Activated T-helper 17 cell treated with anti-CD3 and anti-CD28 coated beads, Interleukin-2, amount 50 U/mL, for 72 hours (primary cell): ENCODE measurements around the gene C1QTNF8. TPM values are rescaled to one million over a fixed set of nuclear protein-coding genes. Genes with fewer than 3 reads are reported as not detected.

Source experiments
- ATAC-seq: fragments of 150-1000 bp; cut with Tn5 transposase; replicated peaks from 2 replicates; pipeline ENCODE4 v1.10.0; 2021; ENCODE audit warnings: mild to moderate bottlenecking, moderate library complexity
- H3K27ac Mint-ChIP-seq: one replicate; pipeline ENCODE4 v1.8.0; 2022; ENCODE audit warnings: mixed read lengths
- H3K27me3 Mint-ChIP-seq: one replicate; pipeline ENCODE4 v1.8.0; 2022; ENCODE audit warnings: mixed read lengths
- H3K36me3 Mint-ChIP-seq: one replicate; pipeline ENCODE4 v1.8.0; 2022; ENCODE audit warnings: low read depth, mild to moderate bottlenecking, mixed read lengths
- H3K4me1 Mint-ChIP-seq: one replicate; pipeline ENCODE4 v1.8.0; 2022; ENCODE audit warnings: mixed read lengths
- H3K4me3 Mint-ChIP-seq: one replicate; pipeline ENCODE4 v1.8.0; 2022; ENCODE audit warnings: mild to moderate bottlenecking, mixed read lengths
- H3K9me3 Mint-ChIP-seq: one replicate; pipeline ENCODE4 v1.8.0; 2022; ENCODE audit warnings: mixed read lengths
- total RNA-seq, 2 donors: library from RNA; stranded (reverse); gene quantifications; one replicate each; pipeline ENCODE4 v1.2.3, GENCODE V29; 2022

The C1QTNF8 gene
- total RNA-seq, 2 donors from 2014 or later = not detected

DNA sequence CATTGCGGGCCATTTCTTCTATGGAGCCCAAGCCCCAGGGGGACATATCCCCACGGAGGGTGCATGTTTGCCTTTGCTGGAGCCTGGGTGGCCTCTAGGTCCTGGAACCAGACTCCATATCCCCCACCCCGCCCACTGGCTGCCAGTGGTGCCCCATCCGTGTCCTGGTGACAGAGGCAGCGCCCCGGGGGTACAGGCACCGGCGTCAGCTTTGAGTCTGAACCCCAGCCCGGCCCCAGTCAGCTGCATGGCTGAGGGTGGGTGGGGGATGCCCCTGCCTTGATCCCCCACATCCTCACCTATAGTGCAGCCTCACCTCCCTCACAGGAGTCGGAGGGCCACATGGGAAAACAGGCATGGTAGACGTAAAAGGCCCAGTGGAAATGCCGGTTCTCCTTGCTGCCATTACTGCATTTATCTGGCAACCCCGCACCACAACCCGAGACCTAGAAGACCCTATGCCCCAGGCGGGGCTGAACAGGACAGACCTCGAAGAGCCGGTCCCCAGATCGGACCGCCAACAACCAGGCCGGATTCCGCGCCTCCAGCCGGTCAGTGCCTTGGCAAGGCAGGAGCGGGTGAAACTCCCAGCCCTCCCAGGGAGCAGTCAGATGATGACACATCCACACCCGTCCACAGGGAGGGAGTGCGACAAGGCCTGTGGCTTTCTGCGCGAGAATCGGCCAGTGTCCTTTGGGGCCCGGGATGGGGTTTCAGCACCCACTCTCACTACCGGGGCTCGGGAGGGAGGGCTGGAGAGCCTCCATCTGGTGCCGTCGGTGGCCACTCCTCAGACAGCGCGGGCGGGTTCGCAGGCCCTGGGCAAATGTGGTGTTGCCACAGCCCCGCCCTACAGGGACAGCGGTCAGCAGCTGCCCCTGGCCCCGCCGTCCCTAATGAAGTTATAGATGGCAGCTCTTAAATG is 35.4 kb downstream of the C1QTNF8 start:
- Mint-ChIP-seq H3K27me3 (peaks cover 14% of the 10 kb centered on the region), H3K4me3 (no peak overlapping the region), H3K36me3 (no peaks in the 10 kb centered on the region), H3K27ac (no peak overlapping the region), H3K4me1 (no peaks in the 10 kb centered on the region), H3K9me3 (no peaks in the 10 kb centered on the region)
- ATAC-seq = no peak

DNA sequence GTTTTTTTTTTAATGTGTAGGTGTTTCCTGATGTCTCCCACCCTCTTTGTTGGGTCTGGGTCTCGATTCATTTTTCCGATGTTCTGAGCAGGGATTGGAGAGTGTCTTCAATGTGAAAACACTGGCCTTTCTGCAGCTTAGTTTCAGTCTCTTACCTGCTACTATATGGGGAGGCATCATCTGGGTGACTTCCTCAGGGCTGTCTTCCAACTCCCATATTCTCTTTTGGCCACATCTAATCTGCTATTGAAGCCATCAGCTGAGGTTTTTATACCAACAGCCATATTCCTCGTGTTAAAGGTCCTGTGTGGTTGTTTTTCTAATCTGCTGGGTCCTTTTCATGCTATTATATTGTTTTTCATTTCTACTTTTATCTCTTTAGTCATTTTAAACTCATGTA is 36.7 kb downstream of the C1QTNF8 start:
- no peak for ATAC-seq
- Mint-ChIP-seq H3K4me1 (no peaks in the 10 kb centered on the region), H3K9me3 (no peaks in the 10 kb centered on the region), H3K27me3 (peaks cover 7% of the 10 kb centered on the region), H3K27ac (no peak overlapping the region), H3K4me3 (no peak overlapping the region), H3K36me3 (no peaks in the 10 kb centered on the region)

DNA sequence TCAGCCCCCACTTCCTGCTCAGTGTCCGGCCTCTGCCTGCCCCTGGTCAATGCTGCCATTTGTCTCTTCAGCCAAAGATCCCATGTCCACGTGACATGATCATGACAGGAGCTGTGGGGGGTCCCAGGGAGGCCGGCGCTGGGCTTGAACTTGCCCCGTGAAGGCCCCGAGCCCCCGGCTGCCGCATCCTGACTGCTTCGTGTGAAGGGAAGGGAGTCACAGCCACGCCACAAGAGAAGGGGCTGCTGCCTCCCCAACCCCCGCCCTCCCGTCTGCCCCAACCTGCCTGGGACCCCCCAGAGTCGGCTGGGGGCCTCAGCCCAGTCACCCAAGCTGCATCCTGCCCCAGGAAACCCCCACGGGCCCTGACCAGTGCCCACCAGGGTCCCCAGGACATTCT is 37.8 kb downstream of the C1QTNF8 start:
- no peaks in the 10 kb centered on the region for H3K36me3 Mint-ChIP-seq
- H3K9me3 Mint-ChIP-seq = no peaks in the 10 kb centered on the region
- no peak overlapping the region for H3K27ac Mint-ChIP-seq
- peaks cover 4% of the 10 kb centered on the region for H3K27me3 Mint-ChIP-seq
- H3K4me3 Mint-ChIP-seq = no peak overlapping the region
- ATAC-seq = no peak
- H3K4me1 Mint-ChIP-seq = no peaks in the 10 kb centered on the region

DNA sequence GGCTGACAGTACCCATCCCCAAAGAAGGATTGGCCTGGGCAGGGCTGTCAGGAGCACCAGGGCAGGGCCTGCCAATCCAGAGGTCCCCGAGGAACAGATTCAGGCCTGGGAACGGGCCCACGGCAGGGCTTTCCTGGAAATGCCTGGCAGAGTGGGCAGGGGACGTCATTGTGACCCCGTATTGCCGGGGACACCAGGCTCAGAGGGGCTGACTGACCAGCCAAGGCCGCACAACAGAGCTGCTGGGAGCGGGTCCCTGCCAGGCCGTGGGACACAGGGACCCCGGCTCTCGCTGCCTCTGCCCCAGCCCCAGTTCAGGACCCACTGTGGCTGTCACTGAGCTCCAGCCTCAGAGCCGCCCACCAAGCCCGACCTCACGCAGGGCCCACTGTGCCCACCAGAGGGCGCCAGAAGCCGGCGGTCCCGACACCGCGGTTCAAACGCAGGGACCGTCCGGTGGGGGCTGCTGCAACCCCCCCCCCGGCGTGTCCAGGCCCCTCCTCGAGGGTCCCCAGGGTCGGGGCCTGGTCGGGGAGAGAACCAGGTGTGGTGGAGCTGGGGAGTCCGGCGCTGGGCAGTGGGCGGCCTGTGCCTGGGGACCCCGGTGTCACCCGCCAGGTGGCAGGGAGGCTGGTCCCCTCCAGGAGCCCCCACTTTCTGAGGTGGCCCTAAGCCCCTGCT is 38.7 kb downstream of the C1QTNF8 start:
- ATAC-seq = peak; percentile 64
- H3K4me3 Mint-ChIP-seq = no peak overlapping the region
- no peaks in the 10 kb centered on the region for H3K36me3 Mint-ChIP-seq
- no peak overlapping the region for H3K27ac Mint-ChIP-seq
- H3K9me3 Mint-ChIP-seq = no peaks in the 10 kb centered on the region
- H3K4me1 Mint-ChIP-seq = no peaks in the 10 kb centered on the region
- peaks cover 4% of the 10 kb centered on the region for H3K27me3 Mint-ChIP-seq

DNA sequence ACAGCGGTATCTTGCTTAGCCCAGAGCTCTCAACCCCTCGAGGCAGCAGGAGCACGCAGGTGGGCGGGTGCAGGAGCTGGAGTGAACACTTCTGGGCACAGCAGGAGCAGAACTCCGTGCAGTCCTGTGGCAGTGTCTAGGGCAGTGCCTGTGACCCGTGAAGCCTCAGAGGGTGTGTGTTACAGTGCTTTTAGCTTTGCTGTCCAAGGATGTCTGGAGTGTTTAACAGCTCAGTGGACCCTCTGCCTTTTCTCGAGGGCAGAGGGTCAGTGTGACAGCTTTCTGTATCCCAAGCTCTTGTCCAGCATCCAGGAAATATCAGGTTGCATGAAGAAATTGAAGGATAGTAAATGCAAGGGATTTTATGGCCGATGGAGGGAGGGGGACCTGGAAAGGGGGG is 39.8 kb downstream of the C1QTNF8 start:
- no peak overlapping the region for H3K27ac Mint-ChIP-seq
- no peaks in the 10 kb centered on the region for H3K4me1 Mint-ChIP-seq
- ATAC-seq = no peak
- peaks cover 4% of the 10 kb centered on the region for H3K27me3 Mint-ChIP-seq
- H3K9me3 Mint-ChIP-seq = no peaks in the 10 kb centered on the region
- no peak overlapping the region for H3K4me3 Mint-ChIP-seq
- H3K36me3 Mint-ChIP-seq = no peaks in the 10 kb centered on the region

DNA sequence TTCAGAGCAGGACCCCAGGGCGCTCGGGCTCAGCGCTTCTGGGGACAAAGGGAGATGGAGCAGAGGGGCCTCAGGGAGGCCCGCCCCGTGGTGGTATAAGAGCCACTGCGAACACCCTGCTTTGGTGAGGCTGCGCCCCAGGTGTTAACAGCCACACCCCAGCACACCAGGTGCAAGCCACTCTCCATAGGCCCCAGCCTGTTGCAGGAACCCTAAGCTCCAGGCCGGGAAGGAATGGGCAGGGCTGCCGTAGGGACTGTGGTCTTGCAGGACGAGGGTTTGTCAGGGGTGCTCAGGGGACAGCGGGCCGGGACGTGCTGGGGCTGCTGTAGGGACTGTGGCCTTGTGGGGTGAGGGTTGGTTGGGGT is 40.5 kb downstream of the C1QTNF8 start:
- no peaks in the 10 kb centered on the region for H3K36me3 Mint-ChIP-seq
- no peak overlapping the region for H3K4me3 Mint-ChIP-seq
- no peak for ATAC-seq
- H3K27ac Mint-ChIP-seq = no peak overlapping the region
- H3K4me1 Mint-ChIP-seq = no peaks in the 10 kb centered on the region
- peaks cover 4% of the 10 kb centered on the region for H3K27me3 Mint-ChIP-seq
- no peaks in the 10 kb centered on the region for H3K9me3 Mint-ChIP-seq

DNA sequence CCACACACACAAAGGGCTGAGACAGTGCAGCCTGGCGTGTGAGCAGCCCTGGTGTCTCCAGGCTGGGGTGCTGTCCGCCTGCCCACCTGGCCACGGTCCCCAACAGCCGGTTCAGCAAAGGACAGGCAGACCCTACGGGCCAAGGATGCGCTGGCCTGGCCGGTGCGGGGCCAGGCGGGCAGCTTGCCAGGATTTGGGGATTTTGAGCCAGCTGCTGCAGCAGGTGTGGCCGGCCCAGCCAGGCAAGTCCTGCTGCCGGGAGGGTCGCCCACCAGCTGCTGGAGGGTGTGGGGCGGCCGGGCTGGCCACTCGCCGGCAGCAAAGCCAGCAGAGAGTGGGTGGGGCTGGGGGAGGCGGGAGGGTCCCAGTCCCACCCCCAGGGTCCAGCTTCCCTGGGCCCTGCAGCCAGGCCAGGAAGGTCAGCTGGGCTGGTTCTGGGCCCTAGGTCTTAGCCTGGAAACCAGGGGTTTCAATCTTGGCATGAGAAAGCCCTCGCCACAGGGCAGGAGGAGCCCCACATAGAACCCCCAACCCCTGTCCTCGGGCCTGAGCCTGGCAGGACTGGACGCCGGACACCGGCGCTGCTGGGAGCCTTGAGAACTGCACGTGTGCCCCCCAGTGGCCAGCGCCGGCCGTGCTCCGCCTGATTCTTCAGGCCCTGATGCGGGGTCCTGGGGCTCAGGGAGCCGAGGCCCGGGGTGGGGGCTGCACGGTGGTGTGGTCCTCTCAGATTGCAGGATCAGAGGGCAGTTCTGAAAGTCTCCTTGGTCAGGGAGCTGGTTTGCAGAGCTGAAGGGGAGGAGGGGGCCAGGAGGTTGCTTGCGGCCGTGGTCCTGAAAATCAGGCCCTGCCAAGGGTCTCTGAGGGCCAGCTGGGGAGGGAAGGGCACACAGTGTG is 41.1 kb downstream of the C1QTNF8 start:
- H3K27ac Mint-ChIP-seq = no peak overlapping the region
- no peaks in the 10 kb centered on the region for H3K36me3 Mint-ChIP-seq
- peak; percentile 59 for ATAC-seq
- H3K27me3 Mint-ChIP-seq = peaks cover 4% of the 10 kb centered on the region
- no peak overlapping the region for H3K4me3 Mint-ChIP-seq
- no peaks in the 10 kb centered on the region for H3K9me3 Mint-ChIP-seq
- no peaks in the 10 kb centered on the region for H3K4me1 Mint-ChIP-seq

DNA sequence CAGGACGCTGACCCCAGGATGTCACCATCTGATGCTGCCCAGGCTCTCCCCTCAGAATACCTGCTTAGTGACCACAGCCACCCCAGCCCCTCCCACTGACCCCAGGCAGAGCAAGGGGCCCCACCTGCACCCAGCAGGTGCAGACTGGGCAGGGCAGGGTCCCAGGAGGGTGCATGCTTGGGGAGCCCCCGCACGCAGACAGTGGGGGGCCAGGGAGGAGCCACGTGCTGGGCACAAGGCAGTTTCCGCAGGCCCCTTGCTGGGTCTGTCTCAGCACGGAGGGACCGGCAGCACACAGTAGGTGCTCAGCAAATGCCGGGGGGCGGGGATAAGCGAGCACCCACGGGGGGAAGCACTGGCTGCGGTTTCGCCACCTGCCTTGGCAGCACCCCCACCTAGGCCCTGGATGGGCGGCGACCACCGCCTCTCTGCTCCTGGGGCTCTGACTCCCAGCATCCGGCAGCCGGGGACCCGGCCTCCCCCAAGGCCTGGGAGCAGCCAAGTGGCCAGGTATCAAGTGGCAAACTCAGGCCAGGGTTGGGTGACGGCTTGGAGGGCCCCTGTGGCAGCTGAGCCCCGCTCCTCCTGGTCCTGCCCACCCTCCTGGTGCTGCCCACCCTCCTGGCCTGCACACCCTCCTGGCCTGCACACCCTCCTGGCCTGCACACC is 42.2 kb downstream of the C1QTNF8 start:
- Mint-ChIP-seq H3K36me3 (no peaks in the 10 kb centered on the region), H3K4me1 (no peaks in the 10 kb centered on the region), H3K9me3 (no peaks in the 10 kb centered on the region), H3K4me3 (no peak overlapping the region), H3K27me3 (no peaks in the 10 kb centered on the region), H3K27ac (no peak overlapping the region)
- no peak for ATAC-seq

DNA sequence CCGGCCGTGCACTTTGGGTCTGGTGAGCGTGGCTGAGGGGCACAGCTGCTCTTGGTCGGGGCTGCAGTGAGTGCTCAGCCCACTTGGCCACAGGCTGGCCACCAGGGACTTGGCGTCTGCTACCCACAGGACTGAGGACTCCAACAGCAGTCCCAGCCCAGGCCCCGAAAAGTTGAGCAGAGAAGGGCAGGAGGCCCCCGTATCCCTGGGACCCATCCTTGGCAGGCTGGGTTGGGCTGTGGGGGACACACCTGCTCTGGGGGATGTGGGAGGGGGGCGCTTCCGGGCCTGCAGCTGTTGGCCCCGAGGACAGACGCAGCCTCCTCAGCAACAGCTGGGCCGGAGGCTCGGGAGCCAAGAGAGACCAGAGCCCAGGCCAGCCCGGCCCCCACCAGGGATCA is 42.9 kb downstream of the C1QTNF8 start:
- no peaks in the 10 kb centered on the region for H3K27me3 Mint-ChIP-seq
- H3K27ac Mint-ChIP-seq = no peak overlapping the region
- no peaks in the 10 kb centered on the region for H3K36me3 Mint-ChIP-seq
- no peaks in the 10 kb centered on the region for H3K9me3 Mint-ChIP-seq
- ATAC-seq = no peak
- H3K4me1 Mint-ChIP-seq = no peaks in the 10 kb centered on the region
- no peak overlapping the region for H3K4me3 Mint-ChIP-seq

DNA sequence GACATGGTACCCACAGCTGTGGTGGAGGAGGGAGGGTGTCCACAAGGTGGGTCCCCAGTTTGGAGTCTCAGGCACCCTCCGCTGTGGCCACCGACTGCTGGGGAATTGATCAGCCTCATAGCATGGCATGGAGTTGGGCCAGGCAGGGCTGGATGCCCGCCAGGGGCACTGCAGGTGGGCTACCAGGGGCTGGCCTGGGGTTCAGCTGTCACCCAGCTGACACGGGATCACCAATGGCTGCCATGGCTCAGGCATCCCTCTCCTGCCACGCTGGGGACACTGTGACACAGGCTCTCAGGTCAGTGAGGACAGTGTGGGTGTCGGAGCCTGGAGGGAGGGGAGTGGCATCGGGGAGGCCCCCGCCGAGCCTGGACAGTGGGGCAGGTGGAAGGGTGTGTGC is 43.3 kb downstream of the C1QTNF8 start:
- no peaks in the 10 kb centered on the region for H3K4me1 Mint-ChIP-seq
- no peaks in the 10 kb centered on the region for H3K9me3 Mint-ChIP-seq
- H3K36me3 Mint-ChIP-seq = no peaks in the 10 kb centered on the region
- H3K27ac Mint-ChIP-seq = no peak overlapping the region
- H3K27me3 Mint-ChIP-seq = no peaks in the 10 kb centered on the region
- no peak for ATAC-seq
- no peak overlapping the region for H3K4me3 Mint-ChIP-seq

DNA sequence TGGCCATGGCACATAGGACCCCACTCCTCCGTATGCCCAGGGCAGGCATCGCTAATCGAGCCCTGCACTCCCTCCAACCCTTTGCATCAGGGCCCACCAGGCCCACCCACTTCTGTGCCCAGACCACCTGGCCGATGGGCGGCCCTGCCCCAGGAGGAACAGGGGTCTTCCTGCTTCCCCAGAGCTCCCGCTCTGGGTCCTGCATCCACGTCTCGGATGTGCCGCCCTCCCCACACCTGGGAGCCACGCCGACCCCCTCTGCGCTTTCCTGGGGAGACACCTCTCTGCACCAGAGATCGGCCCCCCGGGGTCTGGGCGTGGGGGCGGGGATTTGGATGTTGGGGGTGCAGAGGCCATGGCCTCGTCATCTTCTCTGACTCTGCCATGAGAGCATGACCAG is 44.6 kb downstream of the C1QTNF8 start:
- Mint-ChIP-seq H3K27me3 (no peaks in the 10 kb centered on the region), H3K36me3 (no peaks in the 10 kb centered on the region), H3K9me3 (no peaks in the 10 kb centered on the region), H3K27ac (no peak overlapping the region), H3K4me3 (no peak overlapping the region), H3K4me1 (no peaks in the 10 kb centered on the region)
- ATAC-seq = no peak

DNA sequence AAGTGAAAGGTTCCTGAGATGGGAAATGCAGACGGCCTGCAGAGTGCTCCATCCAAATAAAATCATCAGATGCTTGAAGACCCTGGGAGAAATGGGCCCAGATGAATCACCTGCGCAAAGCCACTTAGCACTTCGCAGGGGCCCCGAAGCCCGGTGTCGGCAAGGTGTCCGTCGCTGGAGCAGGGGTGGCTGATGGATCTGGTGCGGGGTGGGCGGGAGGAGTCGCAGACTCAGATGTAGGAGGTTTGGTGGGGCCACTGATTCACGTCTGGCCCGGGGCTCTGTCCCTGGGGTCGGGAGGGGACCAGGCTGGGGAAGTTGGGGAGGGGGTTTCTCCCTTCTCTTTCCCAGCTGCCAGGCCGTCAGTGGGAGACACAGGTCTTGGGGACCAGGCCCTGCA is 45.1 kb downstream of the C1QTNF8 start:
- H3K4me3 Mint-ChIP-seq = no peak overlapping the region

DNA sequence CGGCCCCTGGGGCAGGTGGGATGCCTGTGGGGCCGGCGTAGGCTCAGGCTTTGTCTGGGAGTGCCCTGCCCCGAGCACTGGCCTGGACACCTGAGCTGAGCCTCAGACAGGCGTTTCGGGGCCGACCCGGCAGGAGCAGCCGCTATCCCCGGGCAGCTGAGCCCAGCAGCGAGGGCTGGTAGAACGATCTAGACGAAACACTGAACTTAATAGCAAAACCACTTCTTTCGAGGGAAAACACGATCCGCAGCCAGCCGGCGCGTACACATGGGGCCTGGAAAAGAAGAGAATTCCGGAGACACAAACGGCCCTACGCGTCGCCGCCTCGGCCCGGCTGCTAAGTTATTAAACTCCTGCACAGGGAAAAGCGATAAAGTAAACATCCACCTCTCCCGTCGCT is 45.5 kb downstream of the C1QTNF8 start:
- ATAC-seq = no peak
- Mint-ChIP-seq H3K4me1 (no peaks in the 10 kb centered on the region), H3K4me3 (no peak overlapping the region), H3K27ac (no peak overlapping the region), H3K36me3 (no peaks in the 10 kb centered on the region), H3K27me3 (no peaks in the 10 kb centered on the region), H3K9me3 (no peaks in the 10 kb centered on the region)

More for the DNA sequence above, 45.1 kb downstream of the C1QTNF8 start:
- Mint-ChIP-seq H3K4me1 (no peaks in the 10 kb centered on the region), H3K27ac (no peak overlapping the region), H3K27me3 (no peaks in the 10 kb centered on the region), H3K9me3 (no peaks in the 10 kb centered on the region), H3K36me3 (no peaks in the 10 kb centered on the region)
- ATAC-seq = no peak

DNA sequence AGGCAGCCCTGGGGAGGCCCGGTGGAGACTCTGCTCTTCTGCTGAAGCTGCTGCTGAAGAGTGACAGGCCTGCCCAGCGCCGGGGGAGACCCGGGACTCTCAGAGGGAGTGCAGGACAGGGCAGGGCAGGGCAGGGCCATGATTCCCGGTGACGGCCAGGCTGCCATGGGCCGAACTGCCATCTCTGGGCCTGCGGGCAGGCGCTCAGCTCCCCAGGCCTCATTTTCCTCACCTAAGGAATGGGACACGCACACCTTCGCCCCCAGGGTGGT is 46.1 kb downstream of the C1QTNF8 start:
- Mint-ChIP-seq H3K36me3 (no peaks in the 10 kb centered on the region), H3K27me3 (no peaks in the 10 kb centered on the region), H3K9me3 (no peaks in the 10 kb centered on the region), H3K4me3 (no peak overlapping the region), H3K27ac (no peak overlapping the region), H3K4me1 (no peaks in the 10 kb centered on the region)
- ATAC-seq = no peak
